Psoas muscle (tissue), 8 donors: ENCODE results near the gene ARHGAP8. TPM values are rescaled to one million over a fixed set of nuclear protein-coding genes. Genes with fewer than 3 reads are reported as not detected.
"Not testable (repeated sequence)": the region's sequence is repeated elsewhere in the genome, so short reads cannot be mapped to it uniquely, and the experiment has no call there.

Experiments
- ATAC-seq, 4 donors: fragments of 200-7000 bp; cut with Tn5 transposase; one replicate each; pipeline ENCODE4 v1.9.1; 2020; ENCODE audit warnings: moderate library complexity in 3 of 4, mild to moderate bottlenecking in 2 of 4
- DNase-seq, 2 donors: peaks; one replicate each; pipeline ENCODE4 v3.0.0-alpha.2; 2020
- H3K27ac ChIP-seq: fragments of 200-600 bp; one replicate; pipeline ENCODE4 v1.8.0; 2022
- H3K27me3 ChIP-seq, 3 donors: fragments of 200-600 bp in 1 of 3; one replicate each; pipeline versions ENCODE4 v1.6.1 to v1.8.0; 2013 to 2022; ENCODE audit warnings: low read length in 2 of 3, mild to moderate bottlenecking in 2 of 3, moderate library complexity in 1 of 3; ENCODE audit not compliant: insufficient read depth in 3 of 3
- H3K36me3 ChIP-seq, 2 donors: fragments of 200-600 bp in 1 of 2; one replicate each; pipeline versions ENCODE4 v1.6.1 to v1.8.0; 2013 to 2022; ENCODE audit warnings: low read depth in 1 of 2, mild to moderate bottlenecking in 1 of 2, moderate library complexity in 1 of 2; ENCODE audit not compliant: insufficient read depth in 1 of 2
- H3K4me1 ChIP-seq: fragments of 200-600 bp; one replicate; pipeline ENCODE4 v1.8.0; 2022
- H3K4me3 ChIP-seq: fragments of 200-600 bp; one replicate; pipeline ENCODE4 v1.8.0; 2022; ENCODE audit warnings: mild to moderate bottlenecking
- H3K9me3 ChIP-seq: fragments of 200-600 bp; one replicate; pipeline ENCODE4 v1.8.0; 2022
- CTCF ChIP-seq: fragments of 200-600 bp; IDR thresholded peaks from one replicate; pipeline ENCODE4 v1.8.0; 2022; ENCODE audit warnings: antibody characterized with exemption
- WGBS, 3 donors: extraction: QIAGEN DNeasy Blood & Tissue Kit; methylation state at CpG; one replicate each; pipeline versions ENCODE4 v1.1.6 to v1.1.7; 2013; 5-methylcytosine and 5-hydroxymethylcytosine counted together
- intact Hi-C, 2 donors: fragments of 100-400 bp; cut with DNase I; formaldehyde crosslinking; loops; one replicate each; pipeline versions ENCODE4 v1.11.0 to v1.14.2; 2022
- polyA plus RNA-seq, 3 donors: library from polyadenylated mRNA; stranded (reverse); fragments of 200-250 nt; gene quantifications; one replicate each; pipeline ENCODE4 v1.2.3, GENCODE V29; 2013
- total RNA-seq, 4 donors: library from RNA; stranded (reverse); fragmentation: NEBNext Ultra II Directional in 2 of 4; extraction: Animal tissue kit (Norgen Biotek cat#: 25700) in 2 of 4; gene quantifications; one replicate each; pipeline versions ENCODE4 v1.2.1 to v1.2.4, GENCODE V29; 2021 to 2023
- donor health status: healthy with polysubstance abuse.
- donor health status: DM: no; HTN: no; CAD: no; lungs with moderate emphysema.
- donor health status: Bipolar disorder and iron deficiency.
- donor health status: healthy.
- donor health status: DM: yes; HTN: yes; CAD: no.
- donor health status: DM: no; HTN: no; CAD: no.
- donor health status: DM: no; HTN: no; CAD: no.
- donor health status: DM: yes; HTN: yes; CAD: no.

ARHGAP8 gene
- total and polyA plus RNA-seq, 7 donors: 0.14 TPM; not detected in 6

GRCh38 chr22:44739024-44739423 lies 13.4 kb upstream of the ARHGAP8 start:
- no peak for ATAC-seq
- no peaks in the 10 kb centered on the region for H3K4me1 ChIP-seq
- H3K27me3 ChIP-seq: peaks cover 0 to 34% (median 5%) of the 10 kb centered on the region in 3 donors
- no peak overlapping the region for H3K27ac ChIP-seq
- H3K4me3 ChIP-seq: no peak overlapping the region
- no peak for DNase-seq
- WGBS, 3 donors: 60 to 70% (median 69%) methylated on average over 5 of the region's 5 CpGs
- H3K9me3 ChIP-seq: no peaks in the 10 kb centered on the region
- intact Hi-C loops: no loop called here
- TF ChIP-seq CTCF: no peak
- no peaks in the 10 kb centered on the region for H3K36me3 ChIP-seq

GRCh38 chr22:44739666-44740065 lies 12.7 kb upstream of the ARHGAP8 start:
- DNase-seq, H3K4me3 ChIP-seq, H3K4me1 ChIP-seq, ATAC-seq, H3K36me3 ChIP-seq, intact Hi-C loops, H3K27ac ChIP-seq, H3K9me3 ChIP-seq: not testable (repeated sequence)
- 59 to 62% (median 60%) methylated on average over 10 of the region's 10 CpGs for WGBS, 3 donors
- peaks cover 0 to 34% (median 5%) of the 10 kb centered on the region in 3 donors for H3K27me3 ChIP-seq

- intact Hi-C loops: no loop called here
- H3K27me3 ChIP-seq: peaks cover 0 to 34% (median 5%) of the 10 kb centered on the region in 3 donors
Observed at GRCh38 chr22:44740307-44740706, 12.1 kb upstream of the ARHGAP8 start.

GRCh38 chr22:44741929-44742328 lies 10.4 kb upstream of the ARHGAP8 start:
- Histone ChIP-seq H3K36me3 (no peaks in the 10 kb centered on the region), H3K4me3 (no peak overlapping the region), H3K27me3 (peaks cover 0 to 27% (median 8%) of the 10 kb centered on the region in 3 donors), H3K27ac (no peak overlapping the region), H3K4me1 (no peaks in the 10 kb centered on the region), H3K9me3 (no peaks in the 10 kb centered on the region)
- TF ChIP-seq CTCF: no peak
- 64 to 70% (median 65%) methylated on average over 9 of the region's 9 CpGs for WGBS, 3 donors
- ATAC-seq (no peak), DNase-seq (no peak)
- intact Hi-C loops: no loop called here

More at GRCh38 chr22:44740307-44740706, 12.1 kb upstream of the ARHGAP8 start:
- WGBS, 3 donors: 73 to 78% (median 73%) methylated on average over 17 of the region's 17 CpGs
- H3K9me3 ChIP-seq: no peaks in the 10 kb centered on the region
- ATAC-seq (no peak), DNase-seq (no peak)
- H3K4me1 ChIP-seq: no peaks in the 10 kb centered on the region
- no peak for TF ChIP-seq CTCF
- no peak overlapping the region for H3K4me3 ChIP-seq
- H3K36me3 ChIP-seq: no peaks in the 10 kb centered on the region
- H3K27ac ChIP-seq: no peak overlapping the region

- 79 to 82% (median 80%) methylated on average over 11 of the region's 11 CpGs for WGBS, 3 donors
- no peak for ATAC-seq
- Histone ChIP-seq H3K27ac (no peak overlapping the region), H3K36me3 (no peaks in the 10 kb centered on the region), H3K4me3 (no peak overlapping the region), H3K9me3 (no peaks in the 10 kb centered on the region), H3K27me3 (peaks cover 0 to 15% (median 7%) of the 10 kb centered on the region in 3 donors), H3K4me1 (no peaks in the 10 kb centered on the region)
- no peak for TF ChIP-seq CTCF
- DNase-seq: no peak
- intact Hi-C loops: no loop called here
Observed at GRCh38 chr22:44743247-44743646, 9.1 kb upstream of the ARHGAP8 start.
